Muscle layer of colon (tissue), 2 donors: Measurements from ENCODE around the gene HES1.
A peak's percentile ranks its signal among the peaks of the same experiment; 100 is the strongest.

Source experiments
- H3K27ac ChIP-seq: one replicate; pipeline ENCODE4 v1.7.0; 2013; ENCODE audit warnings: low read depth, mild to moderate bottlenecking, low read length, moderate library complexity
- H3K27me3 ChIP-seq, 2 donors: one replicate each; pipeline ENCODE4 v1.7.0; 2013; ENCODE audit warnings: low read length in 2 of 2, mild to moderate bottlenecking in 2 of 2; ENCODE audit not compliant: insufficient read depth in 2 of 2, control insufficient read depth in 1 of 2
- H3K36me3 ChIP-seq: one replicate; pipeline ENCODE4 v1.7.0; 2013; ENCODE audit warnings: mild to moderate bottlenecking, low read length; ENCODE audit not compliant: insufficient read depth
- H3K4me1 ChIP-seq: one replicate; pipeline ENCODE4 v1.7.0; 2013; ENCODE audit warnings: mild to moderate bottlenecking, low read length; ENCODE audit not compliant: insufficient read depth
- H3K4me3 ChIP-seq, 2 donors: one replicate each; pipeline ENCODE4 v1.7.0; 2013; ENCODE audit warnings: low read length in 2 of 2, low read depth in 1 of 2, mild to moderate bottlenecking in 1 of 2, moderate library complexity in 1 of 2
- H3K9ac ChIP-seq: one replicate; pipeline ENCODE4 v1.7.0; 2013; ENCODE audit warnings: low read length
- H3K9me3 ChIP-seq: one replicate; pipeline ENCODE4 v1.7.0; 2013; ENCODE audit warnings: mild to moderate bottlenecking, low read length
- donor health status: abdominal sarcoma.
- donor health status: Adenocarcinoma of cecum.

Gene HES1

DNA sequence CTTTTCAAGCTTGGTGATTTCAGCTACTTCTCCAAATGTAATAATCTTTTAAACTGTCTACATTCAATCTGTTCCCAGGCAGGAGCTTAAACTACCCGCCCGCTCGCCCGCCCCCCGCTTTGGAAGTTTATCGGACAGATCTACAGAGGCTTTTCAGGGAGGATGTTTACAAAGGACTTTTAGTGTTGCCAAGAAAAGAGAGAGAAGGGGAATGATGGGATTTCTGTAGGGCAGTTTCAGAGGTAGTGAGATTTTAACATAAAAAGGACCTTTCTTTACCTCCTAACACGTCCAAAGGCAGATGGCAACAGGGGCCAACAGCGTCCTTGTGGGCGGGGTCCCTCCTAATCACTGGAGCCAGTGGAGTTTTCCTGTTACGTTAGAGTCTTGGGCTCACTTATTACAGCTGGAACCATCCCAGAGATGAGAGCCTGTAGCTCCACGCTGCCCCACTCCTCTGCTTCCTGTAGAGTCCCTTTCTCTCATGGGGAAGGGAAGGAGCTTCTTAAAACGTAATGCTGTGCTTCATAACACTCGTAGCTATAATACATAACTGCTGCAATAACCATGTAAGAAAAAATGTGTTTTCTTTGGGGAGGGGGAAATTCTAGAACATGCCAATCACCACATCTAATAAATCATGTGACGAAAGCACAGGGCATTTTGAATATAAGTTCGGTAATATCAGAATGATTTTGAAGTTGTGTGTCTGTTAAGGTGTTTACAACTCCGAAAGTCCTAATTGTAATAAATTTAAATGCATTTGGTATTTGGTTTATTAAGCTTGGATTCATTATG is 30.9 kb downstream of the HES1 start:
- peak overlapping the region; percentile 15 for H3K27ac ChIP-seq
- no peak overlapping the region for H3K9ac ChIP-seq
- peak overlapping the region in 1 of 2 donors; percentile 4 for H3K4me3 ChIP-seq
- H3K36me3 ChIP-seq: no peaks in the 10 kb centered on the region
- H3K9me3 ChIP-seq: no peaks in the 10 kb centered on the region
- peaks cover 5% of the 10 kb centered on the region for H3K4me1 ChIP-seq
- no peaks in the 10 kb centered on the region for H3K27me3 ChIP-seq

DNA sequence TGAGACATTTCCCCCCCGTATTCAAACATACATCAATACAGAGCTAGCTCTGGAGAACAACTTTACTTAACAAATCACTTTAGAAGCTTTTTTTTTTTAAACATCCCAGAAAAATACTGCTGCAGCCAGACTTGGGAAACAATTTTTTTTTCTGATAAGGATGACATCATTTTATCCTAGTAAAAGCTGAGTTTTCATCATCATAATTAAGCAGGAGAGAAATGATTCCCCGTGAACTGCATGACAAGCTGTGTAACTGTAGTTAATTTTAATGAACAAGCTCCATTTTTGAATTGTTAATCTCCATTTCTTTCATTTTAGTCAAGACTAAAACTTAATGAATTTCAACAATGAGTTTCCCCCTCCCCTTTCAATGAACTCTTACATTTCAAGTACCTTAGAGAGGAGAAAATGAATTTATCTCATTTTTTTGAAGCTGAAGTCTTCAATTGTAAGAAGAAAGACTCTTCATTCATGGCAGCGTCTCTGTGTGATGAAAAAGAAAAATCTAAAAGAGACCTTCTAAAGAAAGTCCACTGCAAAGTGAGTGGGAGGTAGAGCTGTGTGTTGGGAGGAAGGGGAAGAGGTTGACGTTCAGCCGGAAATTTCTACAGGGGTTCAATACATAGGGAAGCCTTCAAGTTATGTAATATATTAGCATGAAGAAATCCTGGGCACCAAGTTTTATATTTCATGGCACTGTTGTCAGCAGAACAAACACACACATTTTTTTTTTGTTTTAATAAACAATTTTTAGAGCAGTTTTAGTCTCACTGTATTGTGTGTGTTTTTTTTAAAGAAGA is 31.7 kb downstream of the HES1 start:
- H3K9ac ChIP-seq: no peak overlapping the region
- no peak overlapping the region for H3K4me3 ChIP-seq
- no peak overlapping the region for H3K27ac ChIP-seq

DNA sequence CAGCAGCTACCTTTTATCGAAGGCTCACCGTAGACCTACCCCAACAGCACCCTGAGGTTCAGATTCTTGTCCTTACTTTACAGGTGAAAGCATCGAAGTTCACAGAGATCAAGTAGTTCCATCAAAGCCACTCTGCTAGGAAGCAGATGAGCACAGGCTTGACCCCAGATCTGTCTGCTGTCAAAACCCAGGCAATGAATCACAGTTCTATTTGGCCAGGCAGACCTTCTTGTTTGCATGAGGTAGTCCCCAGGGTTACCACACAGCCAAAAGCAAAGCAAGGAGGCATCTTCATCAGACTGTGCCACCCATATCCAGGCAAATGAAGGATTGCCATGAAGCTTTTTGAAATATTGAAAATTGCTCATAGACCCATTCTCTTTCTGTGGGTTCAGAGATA is 33.0 kb downstream of the HES1 start:
- Histone ChIP-seq H3K27ac (no peak overlapping the region), H3K9me3 (no peaks in the 10 kb centered on the region), H3K4me1 (peaks cover 5% of the 10 kb centered on the region), H3K9ac (no peak overlapping the region), H3K27me3 (no peaks in the 10 kb centered on the region), H3K4me3 (no peak overlapping the region), H3K36me3 (no peaks in the 10 kb centered on the region)

More for the DNA sequence above, 31.7 kb downstream of the HES1 start:
- Histone ChIP-seq H3K9me3 (no peaks in the 10 kb centered on the region), H3K36me3 (no peaks in the 10 kb centered on the region), H3K27me3 (no peaks in the 10 kb centered on the region), H3K4me1 (peaks cover 5% of the 10 kb centered on the region)

DNA sequence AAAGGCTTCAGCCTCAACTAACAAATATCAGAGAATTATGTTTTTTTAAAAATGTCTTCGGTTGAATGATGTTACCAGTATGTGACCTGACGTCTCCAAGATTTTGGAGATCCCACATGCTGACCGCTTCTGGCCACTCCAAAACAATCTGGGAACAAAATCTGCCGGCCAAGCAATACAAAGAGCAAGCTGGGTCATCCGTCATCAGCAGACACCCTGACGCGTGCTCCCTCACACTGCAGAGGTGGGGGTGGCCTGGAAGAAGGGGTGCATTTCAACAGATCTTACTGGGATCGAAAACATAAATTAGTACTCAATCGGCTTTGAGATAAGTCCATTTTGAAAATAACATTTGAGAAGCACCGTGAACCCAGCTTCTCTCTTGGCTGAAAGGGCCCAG is 33.6 kb downstream of the HES1 start:
- no peak overlapping the region for H3K9ac ChIP-seq
- peaks cover 5% of the 10 kb centered on the region for H3K4me1 ChIP-seq
- H3K4me3 ChIP-seq: no peak overlapping the region
- no peaks in the 10 kb centered on the region for H3K36me3 ChIP-seq
- no peaks in the 10 kb centered on the region for H3K27me3 ChIP-seq
- no peak overlapping the region for H3K27ac ChIP-seq
- no peaks in the 10 kb centered on the region for H3K9me3 ChIP-seq

DNA sequence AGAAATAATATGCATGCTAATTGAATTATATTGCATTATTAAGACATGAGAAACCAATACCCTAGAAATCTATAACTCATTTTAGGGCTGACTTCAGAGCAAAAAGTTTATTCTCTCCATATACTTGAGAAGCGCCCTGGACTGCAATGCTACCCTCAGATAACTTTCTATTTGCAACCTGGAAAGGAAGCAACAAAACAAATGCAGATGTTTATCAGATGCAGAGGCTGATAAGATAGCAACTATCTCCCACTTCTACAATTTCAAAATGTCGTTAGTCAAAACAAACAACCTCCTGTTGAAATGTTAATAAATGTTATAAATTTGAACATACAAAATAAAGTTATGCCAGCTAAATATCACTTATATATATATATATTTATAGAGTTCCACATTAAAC is 34.8 kb downstream of the HES1 start:
- H3K4me1 ChIP-seq: peaks cover 5% of the 10 kb centered on the region

DNA sequence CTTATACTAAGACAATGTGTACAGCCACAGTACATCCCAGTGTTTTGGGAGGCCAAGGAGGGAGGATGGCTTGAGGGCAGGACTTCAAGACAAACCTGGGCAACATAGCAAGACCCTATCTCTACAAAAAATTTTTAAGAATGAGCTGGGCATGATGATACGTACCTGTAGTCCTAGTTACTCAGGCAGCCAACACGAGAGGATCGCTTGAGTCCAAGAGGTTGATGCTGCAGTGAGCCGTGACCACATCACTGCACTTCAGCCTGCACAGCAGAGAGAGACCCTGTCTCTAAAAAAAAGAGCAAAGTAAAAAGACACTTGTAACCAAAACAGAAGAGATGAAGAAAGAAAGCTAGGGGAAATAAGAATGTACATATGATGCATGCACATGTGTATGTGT is 38.5 kb downstream of the HES1 start:
- Histone ChIP-seq H3K36me3 (no peaks in the 10 kb centered on the region), H3K4me1 (no peaks in the 10 kb centered on the region), H3K9ac (no peak overlapping the region), H3K27ac (no peak overlapping the region), H3K4me3 (no peak overlapping the region), H3K9me3 (no peaks in the 10 kb centered on the region), H3K27me3 (no peaks in the 10 kb centered on the region)

More for the DNA sequence above, 34.8 kb downstream of the HES1 start:
- H3K9me3 ChIP-seq: no peaks in the 10 kb centered on the region
- H3K27ac ChIP-seq: no peak overlapping the region
- no peak overlapping the region for H3K4me3 ChIP-seq
- H3K27me3 ChIP-seq: no peaks in the 10 kb centered on the region
- no peaks in the 10 kb centered on the region for H3K36me3 ChIP-seq
- no peak overlapping the region for H3K9ac ChIP-seq

DNA sequence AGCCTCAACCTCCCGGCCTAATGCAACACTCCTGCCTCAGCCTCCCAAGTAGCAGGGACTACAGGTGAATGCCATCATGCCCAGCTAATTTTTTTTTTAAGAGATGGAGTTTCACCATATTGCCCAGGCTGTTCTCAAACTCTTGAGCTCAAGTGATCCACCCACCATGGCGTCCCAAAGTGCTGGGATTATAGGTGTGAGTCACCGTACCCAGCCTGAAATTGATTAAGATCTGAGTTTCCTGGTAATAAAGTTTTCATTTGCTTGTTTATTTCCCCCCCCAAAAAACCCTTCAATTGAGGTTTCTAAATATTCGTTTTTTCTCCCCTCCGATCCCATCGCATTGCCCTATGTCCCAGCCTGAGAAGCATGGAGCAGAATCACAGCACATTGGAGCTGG is 39.0 kb downstream of the HES1 start:
- no peak overlapping the region for H3K27ac ChIP-seq
- no peaks in the 10 kb centered on the region for H3K36me3 ChIP-seq
- H3K4me1 ChIP-seq: no peaks in the 10 kb centered on the region
- no peak overlapping the region for H3K4me3 ChIP-seq
- no peak overlapping the region for H3K9ac ChIP-seq
- no peaks in the 10 kb centered on the region for H3K9me3 ChIP-seq
- no peaks in the 10 kb centered on the region for H3K27me3 ChIP-seq

DNA sequence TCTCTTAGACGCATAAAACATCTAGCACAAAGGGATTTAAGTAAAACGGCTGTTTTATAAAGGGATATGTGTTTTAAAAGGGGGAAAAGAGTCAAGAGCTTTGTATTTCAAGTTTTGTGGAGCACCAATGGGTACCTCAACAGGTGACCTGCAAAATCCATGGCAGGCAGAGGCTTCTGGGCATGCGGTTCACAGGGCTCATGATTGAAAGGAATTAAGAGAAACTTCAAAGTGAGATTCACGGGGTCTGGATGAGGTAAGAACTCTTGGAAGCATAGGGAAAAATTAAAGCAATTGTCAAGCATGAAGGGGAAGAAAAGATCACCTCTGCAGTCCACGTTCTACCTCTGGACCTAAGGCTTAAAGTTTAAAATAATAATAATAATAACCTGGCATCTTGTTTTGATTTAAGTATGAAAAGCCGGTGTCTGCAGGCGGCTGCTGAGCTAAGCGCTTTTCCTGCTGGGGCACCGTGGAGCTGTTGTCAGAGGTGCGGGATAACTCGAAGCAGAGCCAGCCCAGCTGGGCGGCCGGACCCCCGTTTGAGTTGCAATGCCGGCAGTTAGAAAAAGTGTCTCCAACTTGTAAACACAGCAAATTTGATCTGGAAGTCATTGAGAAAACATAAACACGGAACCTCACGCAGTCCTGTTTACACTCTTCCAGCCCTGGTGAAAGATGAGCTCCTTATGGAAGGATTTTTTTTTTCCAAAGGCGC is 40.5 kb downstream of the HES1 start:
- H3K9ac ChIP-seq: no peak overlapping the region
- H3K9me3 ChIP-seq: no peaks in the 10 kb centered on the region
- no peak overlapping the region for H3K27ac ChIP-seq
- no peaks in the 10 kb centered on the region for H3K36me3 ChIP-seq
- no peaks in the 10 kb centered on the region for H3K27me3 ChIP-seq
- no peaks in the 10 kb centered on the region for H3K4me1 ChIP-seq
- no peak overlapping the region for H3K4me3 ChIP-seq

DNA sequence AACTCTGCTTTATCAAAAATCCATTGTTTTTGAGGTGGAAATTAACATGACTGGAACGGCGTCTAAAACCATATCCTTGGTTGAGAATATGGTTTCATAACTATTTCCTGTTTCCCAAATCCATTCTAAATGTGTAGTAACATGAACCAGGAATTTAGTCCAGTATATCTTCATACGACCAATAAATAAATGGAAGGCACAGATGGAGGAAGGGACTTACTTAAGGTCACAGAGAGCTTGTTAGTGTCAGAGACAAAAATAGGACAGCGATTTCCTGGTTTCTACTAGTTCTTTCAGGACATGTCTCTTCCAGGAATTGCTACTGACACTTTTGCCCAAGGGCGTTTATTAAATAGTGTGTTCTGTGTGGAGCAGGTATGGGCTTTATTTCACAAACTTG is 41.2 kb downstream of the HES1 start:
- Histone ChIP-seq H3K9me3 (no peaks in the 10 kb centered on the region), H3K27me3 (no peaks in the 10 kb centered on the region), H3K36me3 (no peaks in the 10 kb centered on the region), H3K27ac (no peak overlapping the region), H3K4me3 (no peak overlapping the region), H3K9ac (no peak overlapping the region), H3K4me1 (no peaks in the 10 kb centered on the region)

DNA sequence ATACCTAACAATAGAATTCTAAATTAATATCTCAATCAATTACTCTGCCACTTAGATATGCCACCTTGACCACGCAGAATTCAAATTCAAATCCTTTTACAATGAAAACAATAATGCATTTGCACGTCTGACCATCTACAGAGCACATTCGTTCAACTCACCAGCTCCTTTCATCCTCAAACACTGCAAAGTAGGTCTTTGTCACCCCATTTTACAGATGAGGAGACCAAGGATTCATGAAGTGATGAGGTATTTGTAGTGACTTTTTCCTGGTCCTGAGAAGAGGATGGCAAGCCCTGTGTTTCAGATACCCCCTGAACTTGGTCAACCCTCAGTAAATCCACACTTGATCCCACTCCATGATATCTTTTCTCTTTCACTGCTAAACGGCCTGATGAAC is 42.2 kb downstream of the HES1 start:
- H3K27ac ChIP-seq: no peak overlapping the region
- H3K9ac ChIP-seq: no peak overlapping the region

DNA sequence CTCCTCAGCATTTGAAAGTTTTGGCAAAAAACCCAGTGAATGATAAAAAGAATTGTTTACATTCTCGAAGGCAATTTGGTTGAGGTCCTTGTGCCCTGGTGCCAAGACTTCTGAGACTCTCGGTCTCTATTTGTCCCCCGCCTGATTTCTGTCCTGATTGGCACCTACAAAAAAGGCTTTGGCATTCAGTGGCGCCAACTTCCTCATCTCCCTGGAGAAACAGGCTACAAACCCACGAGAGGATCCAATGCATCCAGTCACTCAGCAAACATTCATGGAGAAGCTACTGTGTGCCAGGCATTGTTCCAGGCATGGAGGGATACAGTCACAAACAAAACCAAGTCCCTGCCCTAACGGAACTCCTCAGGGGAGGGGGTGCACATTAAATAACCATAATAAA is 42.7 kb downstream of the HES1 start:
- H3K4me1 ChIP-seq: no peaks in the 10 kb centered on the region
- no peaks in the 10 kb centered on the region for H3K9me3 ChIP-seq
- H3K36me3 ChIP-seq: no peaks in the 10 kb centered on the region
- no peak overlapping the region for H3K27ac ChIP-seq
- H3K27me3 ChIP-seq: no peaks in the 10 kb centered on the region
- no peak overlapping the region for H3K9ac ChIP-seq
- H3K4me3 ChIP-seq: no peak overlapping the region

More for the DNA sequence above, 42.2 kb downstream of the HES1 start:
- Histone ChIP-seq H3K4me3 (no peak overlapping the region), H3K36me3 (no peaks in the 10 kb centered on the region), H3K27me3 (no peaks in the 10 kb centered on the region), H3K9me3 (no peaks in the 10 kb centered on the region), H3K4me1 (no peaks in the 10 kb centered on the region)
